Mesendoderm (in vitro differentiated cells): ENCODE measurements around the gene CHSY3.

Source experiments
- DNase-seq: peaks from one replicate; pipeline ENCODE4 v3.0.0; 2013
- H2AK5ac ChIP-seq: 2 replicates; pipeline ENCODE4 v1.6.1; 2013; ENCODE audit warnings: low read length, inconsistent platforms
- H2BK120ac ChIP-seq: 2 replicates; pipeline ENCODE4 v1.6.1; 2013; ENCODE audit warnings: low read depth, mild to moderate bottlenecking, low read length, moderate library complexity, mixed read lengths
- H2BK15ac ChIP-seq: replicated peaks from 2 replicates; pipeline ENCODE4 v1.6.1; 2013; ENCODE audit warnings: low read depth, mild to moderate bottlenecking, moderate library complexity
- H2BK5ac ChIP-seq: 2 replicates; pipeline ENCODE4 v1.6.1; 2013; ENCODE audit warnings: low read length, inconsistent platforms
- H3K18ac ChIP-seq: 2 replicates; pipeline ENCODE4 v1.6.1; 2013; ENCODE audit warnings: mild to moderate bottlenecking, low read length, mixed read lengths
- H3K23ac ChIP-seq: one replicate; pipeline ENCODE4 v1.6.1; 2013; ENCODE audit warnings: low read length
- H3K27ac ChIP-seq: 2 replicates; pipeline ENCODE4 v1.5.1; 2013; ENCODE audit warnings: low read depth, mild to moderate bottlenecking, inconsistent platforms, low read length, moderate library complexity
- H3K27me3 ChIP-seq: 2 replicates; pipeline ENCODE4 v1.6.1; 2013; ENCODE audit warnings: low read length, control low read depth, mild to moderate bottlenecking, inconsistent platforms; ENCODE audit not compliant: insufficient read depth, poor library complexity
- H3K36me3 ChIP-seq: 2 replicates; pipeline ENCODE4 v1.6.1; 2013; ENCODE audit warnings: low read length, inconsistent platforms; ENCODE audit not compliant: control insufficient read depth, insufficient read depth
- H3K4ac ChIP-seq: one replicate; pipeline ENCODE4 v1.6.1; 2013; ENCODE audit warnings: low read depth, mild to moderate bottlenecking, low read length, moderate library complexity
- H3K4me1 ChIP-seq: 2 replicates; pipeline ENCODE4 v1.6.1; 2013; ENCODE audit warnings: low read depth, low read length, inconsistent platforms; ENCODE audit not compliant: control insufficient read depth
- H3K4me2 ChIP-seq: 2 replicates; pipeline ENCODE4 v1.6.1; 2013; ENCODE audit warnings: low read length
- H3K4me3 ChIP-seq: 2 replicates; pipeline ENCODE4 v1.5.1; 2013; ENCODE audit warnings: mild to moderate bottlenecking, low read length
- H3K56ac ChIP-seq: one replicate; pipeline ENCODE4 v1.6.1; 2013; ENCODE audit warnings: low read length
- H3K79me1 ChIP-seq: 2 replicates; pipeline ENCODE4 v1.6.1; 2013; ENCODE audit warnings: low read length, inconsistent platforms
- H3K79me2 ChIP-seq: 2 replicates; pipeline ENCODE4 v1.6.1; 2013; ENCODE audit warnings: mild to moderate bottlenecking, low read length; ENCODE audit not compliant: control insufficient read depth, insufficient read depth
- H3K9ac ChIP-seq: 2 replicates; pipeline ENCODE4 v1.6.1; 2013; ENCODE audit warnings: low read length, inconsistent platforms
- H4K5ac ChIP-seq: one replicate; pipeline ENCODE4 v1.6.1; 2013; ENCODE audit warnings: low read length
- H4K8ac ChIP-seq: one replicate; pipeline ENCODE4 v1.6.1; 2013; ENCODE audit warnings: low read depth, mild to moderate bottlenecking, control low read depth, low read length, moderate library complexity
- WGBS: extraction: QIAGEN DNeasy Blood & Tissue Kit; methylation state at CpG from one replicate; pipeline ENCODE4 v1.1.7; 2013; ENCODE audit warnings: low lambda C conversion rate, missing lambda C conversion rate; ENCODE audit not compliant: insufficient coverage; ENCODE audit errors: extremely low coverage; 5-methylcytosine and 5-hydroxymethylcytosine counted together

Gene CHSY3

DNA sequence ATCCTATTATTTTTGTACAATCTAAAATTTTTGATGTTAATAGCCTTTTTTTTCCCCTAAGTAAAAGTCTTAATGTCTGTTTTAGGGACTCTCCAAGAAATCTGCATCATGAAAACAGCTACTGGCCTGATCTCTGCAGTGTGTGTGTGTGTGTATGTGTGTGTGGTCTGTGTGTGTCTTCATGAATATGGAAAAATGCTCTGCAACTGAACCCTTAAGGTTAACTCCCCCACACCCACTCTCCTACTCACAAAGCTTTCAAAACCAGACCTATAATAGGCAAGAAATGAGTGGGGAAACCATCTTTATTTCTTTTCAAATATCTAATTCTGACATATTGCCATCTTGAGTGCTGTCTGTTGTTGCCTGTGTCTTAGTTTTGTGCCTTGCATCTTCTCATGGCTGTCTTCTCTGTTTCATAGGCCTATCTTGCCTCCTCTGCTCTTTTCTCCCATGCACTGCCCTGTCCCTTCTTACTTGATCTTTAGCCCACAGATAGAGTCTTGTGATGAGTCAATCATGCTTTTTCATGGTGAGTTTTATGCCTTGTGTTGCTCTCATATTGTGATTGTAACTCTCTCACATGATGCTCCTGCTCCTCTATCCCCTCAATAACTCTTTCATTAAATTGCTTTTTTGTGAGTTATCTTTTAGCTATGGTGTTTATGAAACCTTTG lies 68.3 kb downstream of the CHSY3 start:
- Histone ChIP-seq H3K36me3 (no peaks in the 10 kb centered on the region), H2BK15ac (no peak overlapping the region), H3K79me1 (no peaks in the 10 kb centered on the region), H3K4me3 (no peak overlapping the region), H3K56ac (no peak overlapping the region), H3K18ac (no peak overlapping the region), H2AK5ac (no peak overlapping the region), H3K27ac (no peak overlapping the region), H3K4ac (no peak overlapping the region), H4K8ac (no peak overlapping the region), H2BK5ac (no peak overlapping the region), H4K5ac (no peak overlapping the region), H3K23ac (no peak overlapping the region), H2BK120ac (no peak overlapping the region), H3K27me3 (no peaks in the 10 kb centered on the region), H3K9ac (no peak overlapping the region), H3K4me1 (no peaks in the 10 kb centered on the region), H3K4me2 (no peak overlapping the region), H3K79me2 (no peaks in the 10 kb centered on the region)
- no peak for DNase-seq

DNA sequence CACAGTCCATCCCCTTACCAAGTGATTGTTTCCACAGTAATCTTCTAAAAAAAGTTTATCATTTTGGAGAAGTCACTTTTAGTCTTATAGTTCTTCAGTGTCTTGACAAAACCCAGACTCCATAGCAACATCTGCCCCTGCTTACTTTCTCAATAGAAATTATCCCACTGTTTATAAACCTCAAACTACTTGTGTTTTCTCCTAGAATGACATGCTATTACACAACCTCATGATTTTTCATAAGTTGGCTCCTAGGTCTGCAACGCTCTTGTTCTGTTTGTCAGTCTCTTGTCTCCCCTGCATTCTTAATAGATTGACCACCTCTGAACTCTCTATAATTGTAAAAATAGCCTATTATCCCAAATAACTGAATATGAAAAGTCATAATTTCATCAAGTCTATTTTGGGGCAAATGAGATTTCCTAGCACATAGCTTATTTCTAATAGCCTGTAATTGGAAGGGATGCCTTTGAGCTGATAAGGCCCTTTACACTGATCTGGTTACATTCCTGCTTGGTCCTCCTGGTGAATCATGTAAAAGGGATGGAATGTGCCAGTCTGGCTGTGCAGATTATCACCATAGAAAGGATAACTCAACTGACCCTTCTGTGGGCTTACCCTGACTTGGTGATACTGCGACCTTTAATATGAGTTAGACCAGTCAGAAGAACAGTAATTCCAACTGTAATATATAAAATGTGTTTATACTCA lies 69.6 kb downstream of the CHSY3 start:
- H2AK5ac ChIP-seq = no peak overlapping the region
- no peak overlapping the region for H3K56ac ChIP-seq
- no peak overlapping the region for H3K9ac ChIP-seq
- H3K4me2 ChIP-seq = no peak overlapping the region
- H2BK120ac ChIP-seq = no peak overlapping the region
- H2BK5ac ChIP-seq = no peak overlapping the region
- H3K79me1 ChIP-seq = no peaks in the 10 kb centered on the region
- H3K36me3 ChIP-seq = no peaks in the 10 kb centered on the region
- no peak overlapping the region for H3K27ac ChIP-seq
- no peak overlapping the region for H2BK15ac ChIP-seq
- H4K8ac ChIP-seq = no peak overlapping the region
- no peak overlapping the region for H4K5ac ChIP-seq
- no CpG with 5 or more reads among the region's 2 CpGs for WGBS
- H3K23ac ChIP-seq = no peak overlapping the region
- H3K79me2 ChIP-seq = no peaks in the 10 kb centered on the region
- peak; percentile 73 for DNase-seq
- no peak overlapping the region for H3K18ac ChIP-seq
- H3K27me3 ChIP-seq = no peaks in the 10 kb centered on the region
- no peaks in the 10 kb centered on the region for H3K4me1 ChIP-seq
- no peak overlapping the region for H3K4ac ChIP-seq
- H3K4me3 ChIP-seq = no peak overlapping the region

GRCh38 chr5:129977810-129978209 lies 73.5 kb downstream of the CHSY3 start:
- Histone ChIP-seq H2AK5ac (no peak overlapping the region), H3K4me2 (no peak overlapping the region), H2BK15ac (no peak overlapping the region), H3K4me1 (no peaks in the 10 kb centered on the region), H3K23ac (no peak overlapping the region), H3K36me3 (no peaks in the 10 kb centered on the region), H3K18ac (no peak overlapping the region), H4K5ac (no peak overlapping the region), H3K79me1 (no peaks in the 10 kb centered on the region), H3K27me3 (no peaks in the 10 kb centered on the region), H3K27ac (no peak overlapping the region), H3K4ac (no peak overlapping the region), H3K56ac (no peak overlapping the region), H3K4me3 (no peak overlapping the region), H3K9ac (no peak overlapping the region), H2BK5ac (no peak overlapping the region), H3K79me2 (no peaks in the 10 kb centered on the region), H4K8ac (no peak overlapping the region), H2BK120ac (no peak overlapping the region)
- DNase-seq = no peak

GRCh38 chr5:129978270-129978669 lies 74.0 kb downstream of the CHSY3 start:
- Histone ChIP-seq H2AK5ac (no peak overlapping the region), H3K4me1 (no peaks in the 10 kb centered on the region), H3K4ac (no peak overlapping the region), H2BK5ac (no peak overlapping the region), H2BK15ac (no peak overlapping the region), H3K18ac (no peak overlapping the region), H3K4me2 (no peak overlapping the region), H3K36me3 (no peaks in the 10 kb centered on the region), H3K23ac (no peak overlapping the region), H3K27me3 (no peaks in the 10 kb centered on the region), H3K79me1 (no peaks in the 10 kb centered on the region), H3K79me2 (no peaks in the 10 kb centered on the region), H3K4me3 (no peak overlapping the region), H3K56ac (no peak overlapping the region), H4K5ac (no peak overlapping the region), H3K27ac (no peak overlapping the region), H4K8ac (no peak overlapping the region), H3K9ac (no peak overlapping the region), H2BK120ac (no peak overlapping the region)
- WGBS = no CpG with 5 or more reads among the region's 1 CpG
- no peak for DNase-seq

DNA sequence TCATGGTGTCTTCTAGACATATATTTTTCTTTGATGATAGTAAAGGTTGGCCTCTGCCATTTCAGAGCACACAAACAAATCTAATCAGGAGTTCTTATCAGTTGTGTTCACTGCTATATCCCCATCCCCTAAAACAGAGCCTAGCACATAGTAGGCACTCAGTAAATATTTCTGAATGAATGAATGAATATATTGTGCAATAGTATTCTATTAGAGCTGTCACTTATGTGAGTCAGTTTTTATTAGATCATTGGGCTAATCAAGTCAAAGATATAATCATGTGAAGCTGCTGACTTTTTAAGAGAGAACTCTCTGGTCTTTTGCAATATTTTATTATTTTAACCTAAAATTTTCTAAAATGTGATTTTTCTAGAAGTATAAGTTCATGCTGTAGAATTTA lies 84.2 kb downstream of the CHSY3 start:
- no peaks in the 10 kb centered on the region for H3K36me3 ChIP-seq
- no peak overlapping the region for H3K18ac ChIP-seq
- no peak overlapping the region for H3K56ac ChIP-seq
- no peak overlapping the region for H3K9ac ChIP-seq
- no peak overlapping the region for H3K23ac ChIP-seq
- no peak overlapping the region for H4K5ac ChIP-seq
- no peak overlapping the region for H3K4me2 ChIP-seq
- H2BK5ac ChIP-seq = no peak overlapping the region
- no peak overlapping the region for H3K27ac ChIP-seq
- H3K27me3 ChIP-seq = no peaks in the 10 kb centered on the region
- no peak overlapping the region for H2BK15ac ChIP-seq
- no peak overlapping the region for H4K8ac ChIP-seq
- DNase-seq = no peak
- no peak overlapping the region for H2BK120ac ChIP-seq
- H3K79me1 ChIP-seq = no peaks in the 10 kb centered on the region
- no peaks in the 10 kb centered on the region for H3K4me1 ChIP-seq
- H2AK5ac ChIP-seq = no peak overlapping the region
- H3K79me2 ChIP-seq = no peaks in the 10 kb centered on the region
- no peak overlapping the region for H3K4me3 ChIP-seq
- no peak overlapping the region for H3K4ac ChIP-seq

- H3K27me3 ChIP-seq = no peaks in the 10 kb centered on the region
- H3K79me1 ChIP-seq = no peaks in the 10 kb centered on the region
- no peak overlapping the region for H4K8ac ChIP-seq
- H2BK15ac ChIP-seq = no peak overlapping the region
- no peak overlapping the region for H2AK5ac ChIP-seq
- no peak overlapping the region for H3K56ac ChIP-seq
- H4K5ac ChIP-seq = no peak overlapping the region
- no peaks in the 10 kb centered on the region for H3K79me2 ChIP-seq
- no peak overlapping the region for H3K9ac ChIP-seq
- H2BK5ac ChIP-seq = no peak overlapping the region
- H3K4me3 ChIP-seq = no peak overlapping the region
- no peak overlapping the region for H3K23ac ChIP-seq
- H3K4me1 ChIP-seq = no peaks in the 10 kb centered on the region
- no CpG with 5 or more reads among the region's 3 CpGs for WGBS
- H3K4ac ChIP-seq = no peak overlapping the region
- H3K36me3 ChIP-seq = no peaks in the 10 kb centered on the region
- H2BK120ac ChIP-seq = no peak overlapping the region
- no peak overlapping the region for H3K4me2 ChIP-seq
- DNase-seq = no peak
- no peak overlapping the region for H3K27ac ChIP-seq
- no peak overlapping the region for H3K18ac ChIP-seq
These were observed 87.5 kb downstream of the CHSY3 start for GRCh38 chr5:129991780-129992179.
